Measurements from ENCODE around the gene LAD1. TPM values are rescaled to one million over a fixed set of nuclear protein-coding genes. Genes with fewer than 3 reads are reported as not detected.

The LAD1 gene
- total RNA-seq, 1 experiment from 2014 or later = 30.1 TPM

DNA sequence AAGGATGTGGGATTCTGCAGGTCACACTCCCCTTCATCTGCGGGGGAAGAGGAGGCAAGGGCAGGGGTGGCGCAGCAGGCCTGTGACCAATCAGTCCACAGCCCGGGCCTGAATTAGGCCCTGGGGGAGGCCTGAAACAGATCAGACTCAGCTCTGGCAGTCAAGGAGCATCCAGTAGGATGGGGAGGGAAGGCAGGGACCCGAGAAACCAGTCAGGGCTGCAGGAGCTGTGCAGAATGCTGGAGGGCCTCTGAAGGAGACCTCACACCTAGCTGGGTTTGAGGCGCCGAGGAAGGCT, 34.4 kb downstream of the LAD1 start:
- Mint-ChIP-seq H3K4me1 (peaks cover 13 to 16% of the 10 kb centered on the region in 2 experiments), H3K27me3 (ENCODE audit: low read depth) (peaks cover 9% of the 10 kb centered on the region), H3K36me3 (ENCODE audit: insufficient read depth in 1 of 3, low read depth in 3 of 3) (no peaks in the 10 kb centered on the region), H3K4me3 (no peak overlapping the region), H3K27ac (no peak overlapping the region; a peak in 1 of 7 replicates), H3K9me3 (no peaks in the 10 kb centered on the region)
- Histone ChIP-seq H3T11ph (ENCODE audit: low read length) (no peak overlapping the region), H2BK15ac (ENCODE audit: low read depth, low read length) (no peak overlapping the region), H2BK5ac (ENCODE audit: insufficient read length, low read length) (no peak overlapping the region), H3K4me2 (ENCODE audit: insufficient read depth, insufficient read length, low read length) (no peak overlapping the region), H3K27me3 (ENCODE audit: insufficient read depth, low read length) (no peaks in the 10 kb centered on the region), H4K20me1 (ENCODE audit: control insufficient read depth, insufficient read depth, insufficient read length) (no peaks in the 10 kb centered on the region), H3K79me1 (ENCODE audit: insufficient read depth, low read depth, low read length, poor library complexity, severe bottlenecking) (no peaks in the 10 kb centered on the region), H2BK12ac (ENCODE audit: insufficient read length, low read depth, low read length) (no peak overlapping the region), H4K5ac (ENCODE audit: insufficient read length, low read depth, low read length) (no peak overlapping the region), H3K79me2 (ENCODE audit: insufficient read depth, low read length) (no peaks in the 10 kb centered on the region), H2BK20ac (ENCODE audit: low read depth, low read length, poor library complexity, severe bottlenecking) (no peak overlapping the region), H3K9ac (ENCODE audit: extremely low read depth, insufficient read length, low read length) (no peak overlapping the region), H3K9me3 (ENCODE audit: control insufficient read depth, low read depth, low read length) (no peaks in the 10 kb centered on the region), H3K23ac (ENCODE audit: insufficient read length, low read depth, low read length) (no peak overlapping the region), H3K23me2 (ENCODE audit: insufficient read length, low read depth, low read length, poor library complexity, severe bottlenecking) (no peaks in the 10 kb centered on the region), H4K91ac (ENCODE audit: insufficient read length, low read depth, low read length) (no peak overlapping the region), H3K14ac (ENCODE audit: insufficient read depth, low read length) (no peak overlapping the region), H2BK120ac (ENCODE audit: low read depth, low read length, poor library complexity, severe bottlenecking) (no peak overlapping the region), H3K4ac (ENCODE audit: low read depth, low read length) (no peak overlapping the region), H3K4me1 (ENCODE audit: insufficient read depth, low read length) (no peaks in the 10 kb centered on the region), H3K56ac (ENCODE audit: insufficient read length, low read depth, low read length) (no peak overlapping the region), H3K18ac (ENCODE audit: insufficient read length, low read depth, low read length) (no peak overlapping the region), H3K27ac (ENCODE audit: insufficient read length, low read depth, low read length) (no peak overlapping the region), H2AFZ (ENCODE audit: low read length) (no peak overlapping the region), H4K8ac (replicated peaks; ENCODE audit: insufficient read length, low read depth, low read length) (no peak overlapping the region), H2AK5ac (ENCODE audit: insufficient read length, low read length) (no peak overlapping the region)
- TF ChIP-seq, protein P1, sequence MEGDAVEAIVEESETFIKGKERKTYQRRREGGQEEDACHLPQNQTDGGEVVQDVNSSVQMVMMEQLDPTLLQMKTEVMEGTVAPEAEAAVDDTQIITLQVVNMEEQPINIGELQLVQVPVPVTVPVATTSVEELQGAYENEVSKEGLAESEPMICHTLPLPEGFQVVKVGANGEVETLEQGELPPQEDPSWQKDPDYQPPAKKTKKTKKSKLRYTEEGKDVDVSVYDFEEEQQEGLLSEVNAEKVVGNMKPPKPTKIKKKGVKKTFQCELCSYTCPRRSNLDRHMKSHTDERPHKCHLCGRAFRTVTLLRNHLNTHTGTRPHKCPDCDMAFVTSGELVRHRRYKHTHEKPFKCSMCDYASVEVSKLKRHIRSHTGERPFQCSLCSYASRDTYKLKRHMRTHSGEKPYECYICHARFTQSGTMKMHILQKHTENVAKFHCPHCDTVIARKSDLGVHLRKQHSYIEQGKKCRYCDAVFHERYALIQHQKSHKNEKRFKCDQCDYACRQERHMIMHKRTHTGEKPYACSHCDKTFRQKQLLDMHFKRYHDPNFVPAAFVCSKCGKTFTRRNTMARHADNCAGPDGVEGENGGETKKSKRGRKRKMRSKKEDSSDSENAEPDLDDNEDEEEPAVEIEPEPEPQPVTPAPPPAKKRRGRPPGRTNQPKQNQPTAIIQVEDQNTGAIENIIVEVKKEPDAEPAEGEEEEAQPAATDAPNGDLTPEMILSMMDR (conservative IDR thresholded peaks at IDR 0.05) = no peak
- WGBS (ENCODE audit: extremely low coverage, insufficient read length, low lambda C conversion rate) = no CpG with 5 or more reads among the region's 6 CpGs
- DNase-seq = no peak
